ENCODE results near the gene TAF15.

- no peak for TF ChIP-seq CTCF (IDR thresholded peaks at IDR 0.05 in 4 of 5, conservative IDR thresholded peaks at IDR 0.05 in 1 of 5)
- no peak for TF ChIP-seq POLR2A (IDR thresholded peaks at IDR 0.05)
Observed at GRCh38 chr17:35866341-35866950, 57.2 kb downstream of the TAF15 start.

All from gastrocnemius medialis (tissue), 4 donors.